ENCODE results near the gene RETSAT. TPM values are rescaled to one million over a fixed set of nuclear protein-coding genes. Genes with fewer than 3 reads are reported as not detected.

Gene RETSAT
- total and polyA plus RNA-seq, 2 of the 4 experiments (the other 2 are of a cell fraction) = 25.6 to 32.3 TPM

- POLR2A ChIA-PET (ENCODE audit: unreplicated experiment) = no interaction called here
- TF ChIP-seq POLR2A (IDR thresholded peaks at IDR 0.05; ENCODE audit: low read depth, low read length) = no peak
- no peak for TF ChIP-seq MAFK (IDR thresholded peaks at IDR 0.05; ENCODE audit: low read depth, low read length)
- TF ChIP-seq CHD1 (IDR thresholded peaks at IDR 0.05; ENCODE audit: low read depth, low read length) = no peak
- TF ChIP-seq FOS (IDR thresholded peaks at IDR 0.05; ENCODE audit: low read depth, low read length) = no peak
- no peak for TF ChIP-seq MAZ (IDR thresholded peaks at IDR 0.05; ENCODE audit: borderline replicate concordance, low read depth, low read length)
- no peak for TF ChIP-seq NFE2L2 (IDR thresholded peaks at IDR 0.05; ENCODE audit: low read depth, low read length)
- no peak for TF ChIP-seq SMC3 (IDR thresholded peaks at IDR 0.05; ENCODE audit: low read depth, low read length)
- TF ChIP-seq MXI1 (IDR thresholded peaks at IDR 0.05; ENCODE audit: borderline replicate concordance, low read depth, low read length) = no peak
- no peak for TF ChIP-seq RCOR1 (IDR thresholded peaks at IDR 0.05; ENCODE audit: insufficient replicate concordance, low read length)
- TF ChIP-seq ELK1 (IDR thresholded peaks at IDR 0.05; ENCODE audit: borderline replicate concordance, low read depth, low read length) = no peak
- TF ChIP-seq BHLHE40 (IDR thresholded peaks at IDR 0.05; ENCODE audit: low read depth, low read length) = no peak
- H3K27ac ChIP-seq (ENCODE audit: insufficient read depth, low read length) = no peak overlapping the region
Measured at GRCh38 chr2:85319796-85320195, 34.5 kb downstream of the RETSAT start.

More at GRCh38 chr2:85319796-85320195, 34.5 kb downstream of the RETSAT start:
- H4K8ac ChIP-seq (ENCODE audit: low read depth in 2 of 2, low read length in 2 of 2) = no peak overlapping the region
- H4K91ac ChIP-seq (ENCODE audit: insufficient read depth, low read depth, low read length) = no peak overlapping the region
- no peak overlapping the region for H3K4me2 ChIP-seq (ENCODE audit: low read depth, low read length)
- 0 out of 2 replicates have a peak overlapping the region, but pooled peaks have one; percentile 51 for H3K23ac ChIP-seq (ENCODE audit: low read depth, low read length)
- H3K14ac ChIP-seq (replicated peaks; ENCODE audit: low read depth, low read length) = no peak overlapping the region
- H3K9ac ChIP-seq (ENCODE audit: low read depth, low read length) = no peak overlapping the region
- no peak for ATAC-seq (ENCODE audit: low read depth)
- H2AFZ ChIP-seq (replicated peaks; ENCODE audit: low read length, poor library complexity) = no peak overlapping the region
- H2BK120ac ChIP-seq (ENCODE audit: low read depth, low read length) = no peak overlapping the region
- no peak overlapping the region for H3K56ac ChIP-seq (ENCODE audit: extremely low read depth, insufficient read depth, low read length)
- dilution Hi-C loops (cut with HindIII; ENCODE audit: low sequenced_read_pairs, unreplicated experiment) = no loop called here
- DNase-seq = no peak
- 100% methylated on average over 1 of the region's 4 CpGs; no CpG with 5 or more reads in 1 of the 2 experiments for WGBS, 2 experiments (ENCODE audit: extremely low coverage in 2 of 2, insufficient read length in 1 of 2)
- H2BK15ac ChIP-seq (ENCODE audit: low read depth, low read length) = no peak overlapping the region
- peaks cover 33 to 82% of the 10 kb centered on the region in 2 experiments for H3K79me1 ChIP-seq (ENCODE audit: low read depth in 1 of 2, low read length in 2 of 2)
- H2AK9ac ChIP-seq (replicated peaks; ENCODE audit: low read depth, low read length, poor library complexity) = no peak overlapping the region
- H3K4ac ChIP-seq (ENCODE audit: low read depth, low read length) = no peak overlapping the region
- intact Hi-C loops (cut with micrococcal nuclease) = no loop called here
- no peak overlapping the region for H4K5ac ChIP-seq (ENCODE audit: low read depth, low read length)
- H4K20me1 ChIP-seq (ENCODE audit: insufficient read depth, low read length) = peaks cover 48% of the 10 kb centered on the region
- H3K9me3 ChIP-seq (ENCODE audit: control insufficient read depth, insufficient read depth, low read length) = no peaks in the 10 kb centered on the region
- H3K27me3 ChIP-seq (ENCODE audit: control insufficient read depth, insufficient read depth, low read length) = no peaks in the 10 kb centered on the region
- no peak overlapping the region for H3K4me3 ChIP-seq (ENCODE audit: insufficient read depth, low read depth, low read length)
- in situ Hi-C loops (cut with MboI; ENCODE audit: low sequenced_read_pairs) = no loop called here
- no peak overlapping the region for H2AK5ac ChIP-seq (ENCODE audit: low read depth, low read length)
- H3K18ac ChIP-seq (ENCODE audit: low read depth, low read length) = no peak overlapping the region
- H3K9me1 ChIP-seq (ENCODE audit: insufficient read depth, low read length) = peaks cover 23% of the 10 kb centered on the region
- CTCF ChIA-PET = interaction anchor here (1.4 kb wide), 1 partner anchor 19 kb away, joined by 4 read pairs; no protein-coding TSS in a partner anchor
- H3K36me3 ChIP-seq (ENCODE audit: control insufficient read depth, insufficient read depth, low read length) = peaks cover 59% of the 10 kb centered on the region
- BruUV-seq (replicated peaks) = no TSS peak
- peak overlapping the region; percentile 17 for H2BK5ac ChIP-seq (ENCODE audit: low read depth, low read length, poor library complexity, severe bottlenecking)
- H2BK20ac ChIP-seq (ENCODE audit: low read depth, low read length) = no peak overlapping the region
- peaks cover 9% of the 10 kb centered on the region for H3K4me1 ChIP-seq (ENCODE audit: control insufficient read depth, insufficient read depth, low read length)

All from IMR-90 (cell line).